ENCODE data around the gene SF3A2. TPM values are rescaled to one million over a fixed set of nuclear protein-coding genes. Genes with fewer than 3 reads are reported as not detected.

Gene SF3A2
- total and polyA plus RNA-seq, 12 donors: 3.9 to 110 (median 28.2) TPM

GRCh38 chr19:2232286-2233151 lies 4.1 kb upstream of the SF3A2 start:
- Histone ChIP-seq H3K4me1 (replicated peaks in 1 of 2) (peaks cover 19 to 37% of the 10 kb centered on the region in 2 donors), H3K9me3 (replicated peaks in 1 of 3) (no peaks in the 10 kb centered on the region)
- intact Hi-C loops (cut with DNase I): loop anchor here (5.0 to 10.0 kb wide), 3 partner anchors 65 to 82 kb away; partner anchors contain the start of gene AP3D1 (in 1 of the 2)

GRCh38 chr19:2233601-2234280 lies 2.9 kb upstream of the SF3A2 start:
- peaks cover 0 to 28% of the 10 kb centered on the region in 2 donors for H3K36me3 ChIP-seq (replicated peaks in 1 of 2)
- intact Hi-C loops (cut with DNase I): loop anchor here (5.0 to 10.0 kb wide), 3 partner anchors 66 to 81 kb away; partner anchors contain the start of gene AP3D1 (in 1 of the 2)
- WGBS, 4 donors: 75 to 84% (median 82%) methylated on average over 15 to 25 of the region's 25 CpGs

More at GRCh38 chr19:2232286-2233151, 4.1 kb upstream of the SF3A2 start:
- TF ChIP-seq POLR2A (IDR thresholded peaks at IDR 0.05): no peak
- TF ChIP-seq CTCF (IDR thresholded peaks at IDR 0.05): no peak
- Histone ChIP-seq H3K4me3 (no peak overlapping the region), H3K36me3 (replicated peaks in 1 of 2) (peaks cover 0 to 37% of the 10 kb centered on the region in 2 donors), H3K27me3 (no peaks in the 10 kb centered on the region), H3K27ac (peak overlapping the region in 2 of 5 donors; percentile 79 to 89)
- 78 to 86% (median 84%) methylated on average over 8 to 30 of the region's 30 CpGs for WGBS, 4 donors
- no peak for DNase-seq

GRCh38 chr19:2234996-2235380 lies 1.6 kb upstream of the SF3A2 start:
- TF ChIP-seq CTCF (IDR thresholded peaks at IDR 0.05) (no peak), POLR2A (IDR thresholded peaks at IDR 0.05) (no peak)
- peak overlapping the region in 3 of 5 donors; percentile 95 to 100 (median 99) for H3K27ac ChIP-seq
- WGBS, 4 donors: 59 to 67% (median 61%) methylated on average over 4 to 6 of the region's 6 CpGs

More at GRCh38 chr19:2233601-2234280, 2.9 kb upstream of the SF3A2 start:
- H3K4me3 ChIP-seq: no peak overlapping the region
- no peak for TF ChIP-seq POLR2A (IDR thresholded peaks at IDR 0.05)
- no peak for TF ChIP-seq CTCF (IDR thresholded peaks at IDR 0.05)
- DNase-seq: no peak
- H3K4me1 ChIP-seq (replicated peaks in 1 of 2): peaks cover 23 to 49% of the 10 kb centered on the region in 2 donors
- no peaks in the 10 kb centered on the region for H3K27me3 ChIP-seq
- H3K27ac ChIP-seq: peak overlapping the region in 1 of 5 donors; percentile 14
- H3K9me3 ChIP-seq (replicated peaks in 1 of 3): no peaks in the 10 kb centered on the region

More at GRCh38 chr19:2234996-2235380, 1.6 kb upstream of the SF3A2 start:
- H3K4me3 ChIP-seq: peak overlapping the region in 2 of 4 donors; percentile 61 to 87
- peaks cover 33 to 62% of the 10 kb centered on the region in 2 donors for H3K4me1 ChIP-seq (replicated peaks in 1 of 2)
- peaks cover 0 to 19% of the 10 kb centered on the region in 2 donors for H3K36me3 ChIP-seq (replicated peaks in 1 of 2)
- H3K9me3 ChIP-seq (replicated peaks in 1 of 3): no peaks in the 10 kb centered on the region
- no peaks in the 10 kb centered on the region for H3K27me3 ChIP-seq
- no peak for DNase-seq
- intact Hi-C loops (cut with DNase I): loop anchor here (5.0 to 10.0 kb wide), 5 partner anchors 37 to 83 kb away; partner anchors contain the start of gene AP3D1 (in 1 of the 2)
